Uterus (tissue), 2 donors: ENCODE results near the gene FAM3C.

Experiments
- CTCF ChIP-seq, 4 experiments: fragments of 200-600 bp in 2 of 4; fragments of 450-650 bp in 2 of 4; sonication (generic) in 2 of 4; IDR thresholded peaks; one replicate each; pipeline ENCODE4 v1.5.1; 2016 to 2019; ENCODE audit warnings: antibody characterized with exemption in 4 of 4, mild to moderate bottlenecking in 2 of 4, moderate library complexity in 1 of 4
- POLR2A ChIP-seq, 2 donors: fragments of 450-650 bp; IDR thresholded peaks; one replicate each; pipeline ENCODE4 v1.6.1; 2016; ENCODE audit warnings: antibody characterized with exemption in 2 of 2, mild to moderate bottlenecking in 1 of 2, moderate library complexity in 1 of 2

- TF ChIP-seq CTCF (IDR thresholded peaks at IDR 0.05) (no peak), POLR2A (IDR thresholded peaks at IDR 0.05) (no peak)
Measured at GRCh38 chr7:121371367-121371766, 24.7 kb downstream of the FAM3C start.
